Neural cell (in vitro differentiated cells): ENCODE measurements around the gene MGAT4A. TPM values are rescaled to one million over a fixed set of nuclear protein-coding genes. Genes with fewer than 3 reads are reported as not detected.

ENCODE experiments used
- H2AFZ ChIP-seq: fragments of 200-600, 300-800 bp; sonication (generic), shearing (Covaris generic); 2 replicates; pipeline ENCODE4 v1.6.0; 2014; ENCODE audit warnings: low read depth, mild to moderate bottlenecking, antibody characterized with exemption, low read length, moderate library complexity
- H3F3A ChIP-seq: fragments of 200-600 bp; shearing (Covaris generic); 2 replicates; pipeline ENCODE4 v1.6.1; 2016; ENCODE audit warnings: mild to moderate bottlenecking, moderate library complexity, mixed read lengths, antibody characterized with exemption, low read length; ENCODE audit not compliant: insufficient read depth, poor library complexity, severe bottlenecking
- H3K27ac ChIP-seq: fragments of 200-600, 300-800 bp; sonication (generic), shearing (Covaris generic); 2 replicates; pipeline ENCODE4 v1.5.1; 2014; ENCODE audit warnings: mild to moderate bottlenecking, low read length, moderate library complexity
- H3K27me3 ChIP-seq: fragments of 300-800, 200-600 bp; sonication (generic), shearing (Covaris generic); 2 replicates; pipeline ENCODE4 v1.6.0; 2014; ENCODE audit warnings: mild to moderate bottlenecking, low read depth, low read length, moderate library complexity; ENCODE audit not compliant: insufficient read depth
- H3K36me3 ChIP-seq: fragments of 300-800, 200-600 bp; sonication (generic), shearing (Covaris generic); 2 replicates; pipeline ENCODE4 v1.5.1; 2014; ENCODE audit warnings: mild to moderate bottlenecking, antibody characterized with exemption, low read length, moderate library complexity; ENCODE audit not compliant: insufficient read depth
- H3K4me2 ChIP-seq: fragments of 300-800, 200-600 bp; sonication (generic), shearing (Covaris generic); 2 replicates; pipeline ENCODE4 v1.6.0; 2014; ENCODE audit warnings: mild to moderate bottlenecking, low read length
- H3K4me3 ChIP-seq: fragments of 300-800, 200-600 bp; sonication (generic), shearing (Covaris generic); 2 replicates; pipeline ENCODE4 v1.5.1; 2014; ENCODE audit warnings: mild to moderate bottlenecking, low read length, moderate library complexity
- H3K79me2 ChIP-seq: fragments of 200-600 bp; shearing (Covaris generic); replicated peaks from 2 replicates; pipeline ENCODE4 v1.6.0; 2014; ENCODE audit warnings: mild to moderate bottlenecking, low read length, moderate library complexity; ENCODE audit not compliant: insufficient read depth
- H3K9ac ChIP-seq: fragments of 300-800, 200-600 bp; sonication (generic), shearing (Covaris generic); 2 replicates; pipeline ENCODE4 v1.6.1; 2016; ENCODE audit warnings: mild to moderate bottlenecking, low read length, mixed read lengths
- H3K9me2 ChIP-seq: fragments of 200-600 bp; shearing (Covaris generic); 2 replicates; pipeline ENCODE4 v1.6.1; 2016; ENCODE audit warnings: mild to moderate bottlenecking, low read length, mixed read lengths; ENCODE audit not compliant: insufficient read depth
- H3K9me3 ChIP-seq: fragments of 200-600, 300-800 bp; sonication (generic), shearing (Covaris generic); 2 replicates; pipeline ENCODE4 v1.6.1; 2016; ENCODE audit warnings: mild to moderate bottlenecking, mixed run types, low read length, moderate library complexity, mixed read lengths
- H4K20me1 ChIP-seq: fragments of 200-600 bp; shearing (Covaris generic); 2 replicates; pipeline ENCODE4 v1.6.1; 2016; ENCODE audit warnings: mild to moderate bottlenecking, mixed run types; ENCODE audit not compliant: insufficient read depth
- EP300 ChIP-seq: fragments of 450-650 bp; conservative IDR thresholded peaks from 2 replicates; pipeline ENCODE4 v1.6.1; 2014; ENCODE audit warnings: antibody characterized with exemption, mild to moderate bottlenecking, moderate library complexity; ENCODE audit not compliant: poor library complexity, severe bottlenecking
- EZH2 ChIP-seq: fragments of 200-600, 300-800 bp; shearing (Covaris generic), sonication (generic); IDR thresholded peaks from 2 replicates; pipeline ENCODE4 v1.6.1; 2014; ENCODE audit warnings: antibody characterized with exemption, low read length, borderline replicate concordance, mild to moderate bottlenecking; ENCODE audit not compliant: insufficient read depth, poor library complexity, severe bottlenecking
- MXI1 ChIP-seq: fragments of 450-650 bp; conservative IDR thresholded peaks from 2 replicates; pipeline ENCODE4 v1.6.1; 2014; ENCODE audit warnings: antibody characterized with exemption, mild to moderate bottlenecking; ENCODE audit not compliant: poor library complexity, severe bottlenecking
- POLR2AphosphoS5 ChIP-seq: IDR thresholded peaks from 2 replicates; pipeline ENCODE4 v1.6.1; 2012
- RAD21 ChIP-seq: fragments of 450-650 bp; conservative IDR thresholded peaks from 2 replicates; pipeline ENCODE4 v1.6.1; 2014; ENCODE audit warnings: antibody characterized with exemption, mild to moderate bottlenecking, moderate library complexity
- SMC3 ChIP-seq: fragments of 450-650 bp; conservative IDR thresholded peaks from 2 replicates; pipeline ENCODE4 v1.6.1; 2014; ENCODE audit warnings: antibody characterized with exemption, mild to moderate bottlenecking, moderate library complexity; ENCODE audit not compliant: poor library complexity
- TAF1 ChIP-seq: IDR thresholded peaks from 2 replicates; pipeline ENCODE4 v1.6.1; 2012; ENCODE audit warnings: low read depth
- polyA plus RNA-seq: library from polyadenylated mRNA; depleted of rRNA; stranded (reverse); fragments of >200 nt; gene quantifications from 2 replicates; pipeline ENCODE4 v1.2.3, GENCODE V29; 2014
- TF ChIP-seq, protein P1 (sequence below): fragments of 450-650 bp; IDR thresholded peaks from 2 replicates; pipeline ENCODE4 v1.5.1; 2014; ENCODE audit warnings: antibody characterized with exemption, mild to moderate bottlenecking, moderate library complexity; ENCODE audit not compliant: poor library complexity, severe bottlenecking
- TF ChIP-seq, protein P2 (sequence below): IDR thresholded peaks from 2 replicates; pipeline ENCODE4 v1.6.1; 2012; ENCODE audit warnings: borderline replicate concordance

Gene MGAT4A
- polyA plus RNA-seq, 1 donor from 2014 or later: 54.8 TPM

DNA sequence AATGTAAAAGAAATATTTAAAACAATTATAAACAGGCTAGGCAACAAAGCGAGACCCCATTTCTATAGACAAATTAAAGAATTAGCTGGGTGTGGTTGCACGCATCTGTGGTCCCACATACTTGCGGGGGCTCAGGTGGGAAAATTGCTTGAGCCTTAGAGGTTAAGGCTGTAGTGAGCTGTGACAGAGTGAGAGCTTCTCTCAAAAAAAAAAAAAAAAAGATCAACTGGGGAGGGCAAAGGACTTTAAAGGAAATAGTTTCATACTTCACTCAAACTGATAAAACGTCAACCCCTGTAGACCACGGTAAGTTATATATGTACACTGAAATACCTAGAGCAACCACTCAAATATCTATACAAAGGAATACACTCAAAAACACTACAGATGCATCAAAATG lies 37.5 kb downstream of the MGAT4A start:
- Histone ChIP-seq H3K4me2 (no peak overlapping the region), H3K27ac (no peak overlapping the region), H2AFZ (no peak overlapping the region), H3K4me3 (no peak overlapping the region), H3K9me2 (no peaks in the 10 kb centered on the region), H3K9me3 (no peaks in the 10 kb centered on the region), H3K36me3 (no peaks in the 10 kb centered on the region), H3K27me3 (no peaks in the 10 kb centered on the region), H3K9ac (no peak overlapping the region), H3K79me2 (peaks cover 4% of the 10 kb centered on the region), H4K20me1 (no peaks in the 10 kb centered on the region), H3F3A (no peaks in the 10 kb centered on the region)
- TF ChIP-seq RAD21: no peak
- TF ChIP-seq, protein P1, sequence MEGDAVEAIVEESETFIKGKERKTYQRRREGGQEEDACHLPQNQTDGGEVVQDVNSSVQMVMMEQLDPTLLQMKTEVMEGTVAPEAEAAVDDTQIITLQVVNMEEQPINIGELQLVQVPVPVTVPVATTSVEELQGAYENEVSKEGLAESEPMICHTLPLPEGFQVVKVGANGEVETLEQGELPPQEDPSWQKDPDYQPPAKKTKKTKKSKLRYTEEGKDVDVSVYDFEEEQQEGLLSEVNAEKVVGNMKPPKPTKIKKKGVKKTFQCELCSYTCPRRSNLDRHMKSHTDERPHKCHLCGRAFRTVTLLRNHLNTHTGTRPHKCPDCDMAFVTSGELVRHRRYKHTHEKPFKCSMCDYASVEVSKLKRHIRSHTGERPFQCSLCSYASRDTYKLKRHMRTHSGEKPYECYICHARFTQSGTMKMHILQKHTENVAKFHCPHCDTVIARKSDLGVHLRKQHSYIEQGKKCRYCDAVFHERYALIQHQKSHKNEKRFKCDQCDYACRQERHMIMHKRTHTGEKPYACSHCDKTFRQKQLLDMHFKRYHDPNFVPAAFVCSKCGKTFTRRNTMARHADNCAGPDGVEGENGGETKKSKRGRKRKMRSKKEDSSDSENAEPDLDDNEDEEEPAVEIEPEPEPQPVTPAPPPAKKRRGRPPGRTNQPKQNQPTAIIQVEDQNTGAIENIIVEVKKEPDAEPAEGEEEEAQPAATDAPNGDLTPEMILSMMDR: no peak

GRCh38 chr2:98692090-98693054 lies 38.6 kb downstream of the MGAT4A start:
- Histone ChIP-seq H3K4me2 (no peak overlapping the region), H3K4me3 (no peak overlapping the region), H3K36me3 (no peaks in the 10 kb centered on the region), H3K9ac (no peak overlapping the region), H3K9me3 (no peaks in the 10 kb centered on the region), H3K79me2 (peaks cover 4% of the 10 kb centered on the region), H3K27ac (no peak overlapping the region), H4K20me1 (no peaks in the 10 kb centered on the region), H3K27me3 (no peaks in the 10 kb centered on the region), H3K9me2 (no peaks in the 10 kb centered on the region), H2AFZ (no peak overlapping the region), H3F3A (no peaks in the 10 kb centered on the region)
- TF ChIP-seq, protein P2, sequence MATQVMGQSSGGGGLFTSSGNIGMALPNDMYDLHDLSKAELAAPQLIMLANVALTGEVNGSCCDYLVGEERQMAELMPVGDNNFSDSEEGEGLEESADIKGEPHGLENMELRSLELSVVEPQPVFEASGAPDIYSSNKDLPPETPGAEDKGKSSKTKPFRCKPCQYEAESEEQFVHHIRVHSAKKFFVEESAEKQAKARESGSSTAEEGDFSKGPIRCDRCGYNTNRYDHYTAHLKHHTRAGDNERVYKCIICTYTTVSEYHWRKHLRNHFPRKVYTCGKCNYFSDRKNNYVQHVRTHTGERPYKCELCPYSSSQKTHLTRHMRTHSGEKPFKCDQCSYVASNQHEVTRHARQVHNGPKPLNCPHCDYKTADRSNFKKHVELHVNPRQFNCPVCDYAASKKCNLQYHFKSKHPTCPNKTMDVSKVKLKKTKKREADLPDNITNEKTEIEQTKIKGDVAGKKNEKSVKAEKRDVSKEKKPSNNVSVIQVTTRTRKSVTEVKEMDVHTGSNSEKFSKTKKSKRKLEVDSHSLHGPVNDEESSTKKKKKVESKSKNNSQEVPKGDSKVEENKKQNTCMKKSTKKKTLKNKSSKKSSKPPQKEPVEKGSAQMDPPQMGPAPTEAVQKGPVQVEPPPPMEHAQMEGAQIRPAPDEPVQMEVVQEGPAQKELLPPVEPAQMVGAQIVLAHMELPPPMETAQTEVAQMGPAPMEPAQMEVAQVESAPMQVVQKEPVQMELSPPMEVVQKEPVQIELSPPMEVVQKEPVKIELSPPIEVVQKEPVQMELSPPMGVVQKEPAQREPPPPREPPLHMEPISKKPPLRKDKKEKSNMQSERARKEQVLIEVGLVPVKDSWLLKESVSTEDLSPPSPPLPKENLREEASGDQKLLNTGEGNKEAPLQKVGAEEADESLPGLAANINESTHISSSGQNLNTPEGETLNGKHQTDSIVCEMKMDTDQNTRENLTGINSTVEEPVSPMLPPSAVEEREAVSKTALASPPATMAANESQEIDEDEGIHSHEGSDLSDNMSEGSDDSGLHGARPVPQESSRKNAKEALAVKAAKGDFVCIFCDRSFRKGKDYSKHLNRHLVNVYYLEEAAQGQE: no peak
- TF ChIP-seq SMC3 (no peak), POLR2AphosphoS5 (no peak), EP300 (no peak), TAF1 (no peak), MXI1 (no peak), EZH2 (no peak), RAD21 (no peak)
- TF ChIP-seq, protein P1: no peak
